Measurements from ENCODE around the gene STK4. TPM values are rescaled to one million over a fixed set of nuclear protein-coding genes. Genes with fewer than 3 reads are reported as not detected.

Gene STK4
- total and polyA plus RNA-seq, 12 donors = 7.1 to 39.3 (median 28.0) TPM

- peak; percentile 93 to 97 (median 96) for DNase-seq
- WGBS, 4 donors = 0 to 3% (median 1%) methylated on average over 23 to 60 of the region's 60 CpGs
- peaks cover 0 to 9% of the 10 kb centered on the region in 2 donors for H3K36me3 ChIP-seq (replicated peaks in 1 of 2)
- intact Hi-C loops (cut with DNase I) = no loop called here
- H3K27ac ChIP-seq = peak within 1 kb of the TSS in 4 of 5 donors; percentile 56 to 89 (median 82)
- no peaks in the 10 kb centered on the region for H3K27me3 ChIP-seq
- H3K9me3 ChIP-seq (replicated peaks in 1 of 3) = no peaks in the 10 kb centered on the region
- H3K4me3 ChIP-seq = peak within 1 kb of the TSS in 2 of 4 donors; percentile 65 to 73
- no peak for TF ChIP-seq CTCF (IDR thresholded peaks at IDR 0.05)
- TF ChIP-seq POLR2A (IDR thresholded peaks at IDR 0.05) = peak; percentile 63 to 85
- peaks cover 0 to 22% of the 10 kb centered on the region in 2 donors for H3K4me1 ChIP-seq (replicated peaks in 1 of 2)
These were observed 6.0 kb upstream of the STK4 start, which contains the start of gene TOMM34 for GRCh38 chr20:44960103-44960852. TSS of gene TOMM34 (minus strand) at chr20:44960397. CDS start at chr20:44960333, 64 bp downstream.

DNA sequence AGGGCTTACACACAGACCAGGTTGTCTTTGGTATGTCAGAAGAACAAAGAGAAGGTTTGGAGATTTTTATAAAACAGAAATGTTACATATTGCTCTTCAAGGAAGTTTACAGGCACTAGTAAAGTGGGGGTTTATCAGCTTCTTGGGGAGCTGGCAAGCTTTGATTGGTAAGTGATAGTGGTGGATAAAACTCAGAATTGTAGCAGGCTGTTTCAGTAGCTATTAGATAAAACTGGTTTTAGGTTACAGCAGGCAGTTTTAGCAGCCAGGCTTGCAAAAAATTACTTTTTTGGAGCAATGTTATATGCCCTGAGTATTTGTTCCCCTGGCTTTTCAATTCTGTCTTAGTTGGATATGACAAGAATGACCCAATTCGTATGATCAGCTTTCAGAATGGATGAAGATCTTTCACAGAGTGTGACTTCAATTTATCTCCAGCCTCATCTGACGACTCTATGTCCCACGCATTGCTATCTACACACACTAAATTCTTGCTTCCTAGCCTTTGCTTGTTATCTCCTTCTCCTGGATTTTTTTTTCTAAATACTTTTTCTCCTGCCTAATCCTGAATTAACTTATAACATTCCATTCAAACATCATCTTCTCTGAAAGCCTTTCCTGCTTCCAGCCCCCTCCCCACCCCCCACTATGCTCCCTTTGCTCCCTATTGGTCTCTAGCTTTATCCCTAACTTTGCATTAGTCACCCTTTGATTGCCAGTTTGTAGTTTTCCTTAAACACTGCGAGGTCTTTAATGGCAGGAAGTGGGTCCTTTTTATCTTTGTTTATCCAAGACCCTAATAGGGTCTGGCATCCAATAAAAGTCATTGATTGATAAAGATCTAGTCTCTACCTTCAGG lies 5.1 kb upstream of the STK4 start:
- 70 to 73% (median 72%) methylated on average over 4 of the region's 4 CpGs for WGBS, 4 donors
- intact Hi-C loops (cut with DNase I) = no loop called here
- Histone ChIP-seq H3K36me3 (replicated peaks in 1 of 2) (no peaks in the 10 kb centered on the region), H3K4me3 (no peak overlapping the region), H3K27ac (peak overlapping the region in 1 of 5 donors; percentile 85), H3K4me1 (replicated peaks in 1 of 2) (peaks cover 0 to 22% of the 10 kb centered on the region in 2 donors), H3K9me3 (replicated peaks in 1 of 3) (no peaks in the 10 kb centered on the region), H3K27me3 (no peaks in the 10 kb centered on the region)
- DNase-seq = no peak
- TF ChIP-seq POLR2A (IDR thresholded peaks at IDR 0.05) (no peak), CTCF (IDR thresholded peaks at IDR 0.05) (no peak)

- intact Hi-C loops (cut with DNase I) = no loop called here
- TF ChIP-seq CTCF (IDR thresholded peaks at IDR 0.05) (no peak), POLR2A (IDR thresholded peaks at IDR 0.05) (peak in 1 of 2 donors; percentile 31)
- Histone ChIP-seq H3K36me3 (replicated peaks in 1 of 2) (no peaks in the 10 kb centered on the region), H3K9me3 (replicated peaks in 1 of 3) (no peaks in the 10 kb centered on the region), H3K4me1 (replicated peaks in 1 of 2) (peaks cover 0 to 24% of the 10 kb centered on the region in 2 donors), H3K27me3 (no peaks in the 10 kb centered on the region), H3K27ac (no peak overlapping the region), H3K4me3 (no peak overlapping the region)
- peak in 1 of 7 donors; percentile 35 for DNase-seq
- WGBS, 4 donors = 61 to 76% (median 70%) methylated on average over 2 to 3 of the region's 3 CpGs
These were observed 4.4 kb upstream of the STK4 start for GRCh38 chr20:44961870-44962267.

GRCh38 chr20:44962483-44962882 lies 3.8 kb upstream of the STK4 start:
- H3K9me3 ChIP-seq (replicated peaks in 1 of 3) = no peaks in the 10 kb centered on the region
- DNase-seq = no peak
- H3K4me3 ChIP-seq = no peak overlapping the region
- TF ChIP-seq POLR2A (IDR thresholded peaks at IDR 0.05) (no peak), CTCF (IDR thresholded peaks at IDR 0.05) (no peak)
- no peaks in the 10 kb centered on the region for H3K27me3 ChIP-seq
- no peaks in the 10 kb centered on the region for H3K36me3 ChIP-seq (replicated peaks in 1 of 2)
- no peak overlapping the region for H3K27ac ChIP-seq
- WGBS, 4 donors = 90 to 99% (median 95%) methylated on average over 3 of the region's 3 CpGs
- H3K4me1 ChIP-seq (replicated peaks in 1 of 2) = peaks cover 0 to 30% of the 10 kb centered on the region in 2 donors
- intact Hi-C loops (cut with DNase I) = no loop called here

Measured in adrenal gland (tissue), 12 donors.